ENCODE measurements around the gene BANF2. TPM values are rescaled to one million over a fixed set of nuclear protein-coding genes. Genes with fewer than 3 reads are reported as not detected.

The BANF2 gene
- total and polyA plus RNA-seq, 2 of the 13 experiments (the other 11 are each of a cell fraction or from before 2014, with no cell fraction given), result 0.35 TPM; not detected in 1

DNA sequence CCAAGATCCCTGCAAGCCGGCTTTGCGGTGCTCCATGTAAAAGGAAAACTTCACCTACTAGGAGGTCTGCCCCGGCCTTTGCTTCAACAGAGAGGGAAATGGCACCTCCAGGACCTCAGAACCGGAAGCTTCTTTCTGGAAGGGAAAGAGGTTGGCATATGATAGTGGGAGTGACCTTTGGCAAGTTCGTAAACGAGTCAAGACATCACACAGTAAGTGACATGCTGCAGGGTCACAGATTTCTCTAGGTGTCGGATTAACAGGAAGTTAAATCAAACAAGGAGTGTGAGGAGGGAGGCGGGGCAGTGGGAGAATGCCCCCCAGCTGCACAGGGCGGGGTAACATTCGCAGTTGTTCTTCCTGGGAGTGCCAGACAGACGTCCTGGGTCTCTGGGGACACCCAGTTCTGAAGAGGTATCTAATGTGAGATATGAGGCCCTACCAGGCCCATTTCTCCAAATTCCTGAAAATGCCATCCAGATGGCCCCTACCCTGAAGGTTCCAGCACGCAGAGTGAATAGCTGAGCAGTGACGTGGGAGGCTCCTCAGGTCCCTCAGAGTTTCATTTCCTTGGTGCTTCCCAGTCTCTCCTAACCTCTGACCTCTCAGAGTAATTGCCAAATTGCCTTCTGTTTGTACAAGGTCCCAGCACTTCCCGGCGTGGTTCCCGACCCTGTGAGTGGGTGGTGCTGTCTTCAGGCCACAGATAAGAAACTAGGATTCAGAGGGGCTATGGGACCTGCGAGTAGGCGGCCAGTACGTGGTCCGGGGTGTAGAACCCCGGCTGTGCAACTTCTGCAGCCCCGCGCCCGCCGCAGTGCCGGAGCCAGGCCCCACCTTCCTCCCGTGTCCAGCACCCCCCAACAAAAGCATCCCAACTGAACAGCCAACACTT lies 19.6 kb upstream of the BANF2 start (continued):
- TF ChIP-seq ZFP41 (CRISPR knock-in tag; IDR thresholded peaks at IDR 0.05; ENCODE audit: borderline replicate concordance), result no peak
- peak; percentile 77 for TF ChIP-seq ZNF574 (CRISPR knock-in tag; IDR thresholded peaks at IDR 0.05)
- no peak; the same call in 1 of the 2 replicates for TF ChIP-seq ZNF614 (CRISPR knock-in tag; IDR thresholded peaks at IDR 0.05; ENCODE audit: borderline replicate concordance)
- TF ChIP-seq IRX3 (CRISPR knock-in tag; IDR thresholded peaks at IDR 0.05; ENCODE audit: borderline replicate concordance, low read depth), result no peak
- TF ChIP-seq JUND (CRISPR knock-in tag; IDR thresholded peaks at IDR 0.05), result peak; percentile 57; the same call in 1 of the 2 replicates
- TF ChIP-seq, protein P1, sequence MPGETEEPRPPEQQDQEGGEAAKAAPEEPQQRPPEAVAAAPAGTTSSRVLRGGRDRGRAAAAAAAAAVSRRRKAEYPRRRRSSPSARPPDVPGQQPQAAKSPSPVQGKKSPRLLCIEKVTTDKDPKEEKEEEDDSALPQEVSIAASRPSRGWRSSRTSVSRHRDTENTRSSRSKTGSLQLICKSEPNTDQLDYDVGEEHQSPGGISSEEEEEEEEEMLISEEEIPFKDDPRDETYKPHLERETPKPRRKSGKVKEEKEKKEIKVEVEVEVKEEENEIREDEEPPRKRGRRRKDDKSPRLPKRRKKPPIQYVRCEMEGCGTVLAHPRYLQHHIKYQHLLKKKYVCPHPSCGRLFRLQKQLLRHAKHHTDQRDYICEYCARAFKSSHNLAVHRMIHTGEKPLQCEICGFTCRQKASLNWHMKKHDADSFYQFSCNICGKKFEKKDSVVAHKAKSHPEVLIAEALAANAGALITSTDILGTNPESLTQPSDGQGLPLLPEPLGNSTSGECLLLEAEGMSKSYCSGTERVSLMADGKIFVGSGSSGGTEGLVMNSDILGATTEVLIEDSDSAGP (CRISPR knock-in tag; IDR thresholded peaks at IDR 0.05; ENCODE audit: borderline replicate concordance), result peak; percentile 69; the same call in 1 of the 2 replicates
- 0 out of 2 replicates have a peak, but pooled peaks have one; percentile 68 for TF ChIP-seq ZNF383 (CRISPR knock-in tag; IDR thresholded peaks at IDR 0.05; ENCODE audit: borderline replicate concordance)
- TF ChIP-seq IRF2 (CRISPR knock-in tag; IDR thresholded peaks at IDR 0.05), result no peak
- TF ChIP-seq LRRFIP1 (CRISPR knock-in tag; conservative IDR thresholded peaks at IDR 0.05), result no peak
- no peak for TF ChIP-seq ZNF382 (CRISPR knock-in tag; IDR thresholded peaks at IDR 0.05; ENCODE audit: borderline replicate concordance)
- no peak; the same call in none of the 2 replicates for TF ChIP-seq UBTF (CRISPR knock-in tag; IDR thresholded peaks at IDR 0.05)
- no peak for TF ChIP-seq WIZ (CRISPR knock-in tag; IDR thresholded peaks at IDR 0.05)
- TF ChIP-seq PCBP1 (IDR thresholded peaks at IDR 0.05; ENCODE audit: borderline replicate concordance, low read depth, low read length), result no peak
- no peak; the same call in 1 of the 2 replicates for TF ChIP-seq POGZ (CRISPR knock-in tag; IDR thresholded peaks at IDR 0.05)
- TF ChIP-seq ZNF10 (CRISPR knock-in tag; IDR thresholded peaks at IDR 0.05; ENCODE audit: borderline replicate concordance, low read depth), result no peak
- no peak for TF ChIP-seq PTBP1 (IDR thresholded peaks at IDR 0.05; ENCODE audit: low read depth, low read length, poor library complexity, severe bottlenecking)
- no peak for TF ChIP-seq SRSF4 (IDR thresholded peaks at IDR 0.05; ENCODE audit: low read depth, low read length, poor library complexity, severe bottlenecking)
- TF ChIP-seq PRPF4 (IDR thresholded peaks at IDR 0.05; ENCODE audit: low read depth, low read length, poor library complexity, severe bottlenecking), result no peak

Measured in HepG2 (cell line).